Colonic mucosa (tissue), 4 donors: ENCODE data around the gene PSMD11. TPM values are rescaled to one million over a fixed set of nuclear protein-coding genes. Genes with fewer than 3 reads are reported as not detected.

ENCODE experiments used
- DNase-seq: peaks from one replicate; pipeline ENCODE4 v3.0.0-alpha.2; 2020
- H3K27ac ChIP-seq: fragments of 200-600 bp; one replicate; pipeline ENCODE4 v1.8.0; 2021
- H3K27me3 ChIP-seq: fragments of 200-600 bp; one replicate; pipeline ENCODE4 v1.8.0; 2021
- H3K36me3 ChIP-seq: fragments of 200-600 bp; one replicate; pipeline ENCODE4 v1.8.0; 2021
- H3K4me1 ChIP-seq: fragments of 200-600 bp; one replicate; pipeline ENCODE4 v1.8.0; 2021; ENCODE audit warnings: mild to moderate bottlenecking
- H3K4me3 ChIP-seq: fragments of 200-600 bp; one replicate; pipeline ENCODE4 v1.8.0; 2021
- H3K9ac ChIP-seq, 2 donors: one replicate each; pipeline ENCODE4 v1.7.0; 2013; ENCODE audit warnings: control low read depth in 2 of 2, low read depth in 2 of 2, low read length in 2 of 2
- H3K9me3 ChIP-seq: fragments of 200-600 bp; one replicate; pipeline ENCODE4 v1.8.0; 2021
- CTCF ChIP-seq: fragments of 200-600 bp; IDR thresholded peaks from one replicate; pipeline ENCODE4 v1.8.0; 2022; ENCODE audit warnings: antibody characterized with exemption, mild to moderate bottlenecking
- intact Hi-C: fragments of 100-400 bp; cut with DNase I; formaldehyde crosslinking; loops from one replicate; pipeline ENCODE4 v1.14.1; 2022
- total RNA-seq, 2 donors: library from RNA; stranded (reverse); fragmentation: NEBNext Ultra II Directional in 1 of 2; extraction: Animal tissue kit (Norgen Biotek cat#: 25700) in 1 of 2; gene quantifications; one replicate each; pipeline ENCODE4 v1.2.1, GENCODE V29; 2021
- donor health status: healthy.
- donor health status: DM: no; HTN: no; CAD: no.
- donor health status: DM: no; HTN: no; CAD: no.

Gene PSMD11
- total RNA-seq, 2 donors from 2014 or later: 81.2 to 117 TPM

GRCh38 chr17:32453370-32453769, 9.1 kb downstream of the PSMD11 start:
- H3K9me3 ChIP-seq: no peaks in the 10 kb centered on the region

GRCh38 chr17:32458371-32458770, 14.1 kb downstream of the PSMD11 start:
- intact Hi-C loops: no loop called here
- DNase-seq: no peak
- Histone ChIP-seq H3K27ac (no peak overlapping the region), H3K36me3 (peaks cover 22% of the 10 kb centered on the region), H3K4me1 (no peaks in the 10 kb centered on the region), H3K9me3 (no peaks in the 10 kb centered on the region), H3K4me3 (no peak overlapping the region), H3K9ac (no peak overlapping the region), H3K27me3 (no peaks in the 10 kb centered on the region)
- no peak for TF ChIP-seq CTCF

More at GRCh38 chr17:32453370-32453769, 9.1 kb downstream of the PSMD11 start:
- TF ChIP-seq CTCF: no peak
- no peak overlapping the region for H3K9ac ChIP-seq
- DNase-seq: no peak
- peaks cover 6% of the 10 kb centered on the region for H3K36me3 ChIP-seq
- no peaks in the 10 kb centered on the region for H3K27me3 ChIP-seq
- H3K27ac ChIP-seq: no peak overlapping the region
- H3K4me1 ChIP-seq: no peaks in the 10 kb centered on the region
- H3K4me3 ChIP-seq: no peak overlapping the region
- intact Hi-C loops: no loop called here

DNA sequence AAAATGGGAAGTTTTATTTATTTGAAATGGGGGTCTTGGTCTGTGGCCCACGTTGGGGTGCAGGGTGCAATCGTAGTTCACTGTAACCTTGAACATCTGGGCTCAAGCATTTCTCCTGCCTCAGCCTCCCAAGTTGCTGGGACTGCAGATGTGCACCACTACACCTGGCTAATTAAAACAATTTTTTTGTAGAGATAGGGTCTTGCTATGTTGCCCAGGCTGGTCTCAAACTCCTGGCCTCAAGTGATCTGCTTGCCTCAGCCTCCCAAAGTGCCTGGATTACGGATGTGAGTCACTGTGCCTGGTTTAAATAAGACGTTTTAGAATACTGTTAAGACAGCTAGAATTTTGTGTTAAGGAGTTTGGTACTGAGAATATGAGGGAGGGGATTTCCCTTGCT, 15.7 kb downstream of the PSMD11 start:
- H3K36me3 ChIP-seq: peaks cover 24% of the 10 kb centered on the region
- intact Hi-C loops: no loop called here
- no peak for DNase-seq
- no peaks in the 10 kb centered on the region for H3K9me3 ChIP-seq
- H3K4me1 ChIP-seq: no peaks in the 10 kb centered on the region
- H3K27me3 ChIP-seq: no peaks in the 10 kb centered on the region
- no peak overlapping the region for H3K4me3 ChIP-seq
- TF ChIP-seq CTCF: no peak
- no peak overlapping the region for H3K9ac ChIP-seq
- no peak overlapping the region for H3K27ac ChIP-seq

GRCh38 chr17:32461498-32461852, 17.2 kb downstream of the PSMD11 start:
- Histone ChIP-seq H3K27ac (no peak overlapping the region), H3K9ac (no peak overlapping the region), H3K4me1 (no peaks in the 10 kb centered on the region), H3K9me3 (no peaks in the 10 kb centered on the region), H3K36me3 (peaks cover 26% of the 10 kb centered on the region), H3K4me3 (no peak overlapping the region), H3K27me3 (no peaks in the 10 kb centered on the region)
- TF ChIP-seq CTCF: peak; percentile 27
- intact Hi-C loops: no loop called here
- DNase-seq: no peak

GRCh38 chr17:32461853-32462617, 17.7 kb downstream of the PSMD11 start:
- no peaks in the 10 kb centered on the region for H3K9me3 ChIP-seq
- no peak overlapping the region for H3K4me3 ChIP-seq
- H3K27me3 ChIP-seq: no peaks in the 10 kb centered on the region
- peaks cover 26% of the 10 kb centered on the region for H3K36me3 ChIP-seq
- peak; percentile 60 for DNase-seq
- no peak overlapping the region for H3K27ac ChIP-seq
- no peak overlapping the region for H3K9ac ChIP-seq
- peak; percentile 25 for TF ChIP-seq CTCF
- intact Hi-C loops: no loop called here
- no peaks in the 10 kb centered on the region for H3K4me1 ChIP-seq
